ENCODE results near the gene CDH23.

The CDH23 gene

DNA sequence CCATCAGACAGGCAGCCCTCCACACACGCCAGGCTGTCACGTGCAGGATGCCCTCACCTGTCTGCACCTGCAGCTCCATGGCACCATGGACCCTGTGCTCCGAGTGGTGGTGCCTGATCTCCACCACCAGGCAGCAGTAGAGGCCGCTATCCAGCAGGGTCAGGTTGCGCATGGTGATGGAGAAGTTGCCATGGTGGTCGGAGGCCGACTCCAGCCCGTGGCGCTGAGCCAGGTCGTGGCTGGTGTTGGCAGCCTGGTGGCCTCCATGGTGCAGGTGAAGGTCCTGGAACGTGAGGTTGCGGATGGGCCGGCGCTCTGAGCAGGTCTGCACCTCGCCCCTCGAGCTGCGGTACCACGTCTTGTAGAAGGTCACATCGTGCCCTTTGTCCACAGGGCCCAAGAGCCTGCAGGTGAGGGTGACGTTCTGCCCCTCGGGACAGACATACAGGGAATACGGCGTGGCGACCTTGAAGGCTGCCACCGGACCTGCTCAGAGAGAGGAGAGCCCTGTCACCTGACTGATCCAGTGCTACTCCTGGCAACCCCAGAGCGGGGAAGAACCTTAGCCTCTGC is 364.9 kb downstream of the CDH23 start:
- peaks cover 26 to 40% of the 10 kb centered on the region in 2 donors for H3K36me3 ChIP-seq (ENCODE audit: control insufficient read depth in 2 of 2, insufficient read depth in 2 of 2, low read length in 2 of 2)
- no peak overlapping the region for H3K4me3 ChIP-seq (ENCODE audit: low read length in 2 of 2)
- H3K9ac ChIP-seq (ENCODE audit: low read depth in 1 of 2, low read length in 2 of 2): no peak overlapping the region
- H3K27me3 ChIP-seq (ENCODE audit: control insufficient read depth in 2 of 2, insufficient read depth in 2 of 2, low read length in 2 of 2): no peaks in the 10 kb centered on the region
- peaks cover 37 to 39% of the 10 kb centered on the region in 2 donors for H3K4me1 ChIP-seq (ENCODE audit: control insufficient read depth in 2 of 2, insufficient read depth in 2 of 2, low read length in 2 of 2)
- H3K27ac ChIP-seq (ENCODE audit: low read depth in 2 of 2, low read length in 2 of 2): no peak overlapping the region
- no peaks in the 10 kb centered on the region for H3K9me3 ChIP-seq (ENCODE audit: control insufficient read depth in 2 of 2, low read length in 2 of 2)

DNA sequence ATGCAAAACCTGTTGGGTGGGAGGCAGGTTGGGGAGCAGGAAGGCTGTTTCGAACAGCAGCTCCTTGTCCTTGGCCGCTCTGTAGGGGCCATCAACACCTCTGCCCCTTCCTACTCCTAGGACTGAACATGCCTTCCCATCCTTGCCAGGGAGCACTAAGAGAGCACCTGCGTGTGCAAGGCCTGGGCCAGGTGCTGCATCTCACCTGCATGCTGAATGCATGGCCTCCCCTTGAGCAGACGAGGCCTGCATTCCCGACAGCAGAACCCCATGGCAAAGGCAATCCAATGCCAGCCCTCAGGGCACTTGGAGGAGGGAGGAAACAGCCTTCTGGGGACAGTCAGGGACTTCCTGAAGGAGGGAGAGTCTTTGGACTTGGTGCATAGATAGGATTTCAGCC is 365.6 kb downstream of the CDH23 start:
- H3K4me3 ChIP-seq (ENCODE audit: low read length in 2 of 2): no peak overlapping the region
- peaks cover 26 to 40% of the 10 kb centered on the region in 2 donors for H3K36me3 ChIP-seq (ENCODE audit: control insufficient read depth in 2 of 2, insufficient read depth in 2 of 2, low read length in 2 of 2)
- peaks cover 39 to 44% of the 10 kb centered on the region in 2 donors for H3K4me1 ChIP-seq (ENCODE audit: control insufficient read depth in 2 of 2, insufficient read depth in 2 of 2, low read length in 2 of 2)
- peak overlapping the region in 1 of 2 donors; percentile 5 for H3K9ac ChIP-seq (ENCODE audit: low read depth in 1 of 2, low read length in 2 of 2)
- H3K9me3 ChIP-seq (ENCODE audit: control insufficient read depth in 2 of 2, low read length in 2 of 2): no peaks in the 10 kb centered on the region
- no peaks in the 10 kb centered on the region for H3K27me3 ChIP-seq (ENCODE audit: control insufficient read depth in 2 of 2, insufficient read depth in 2 of 2, low read length in 2 of 2)
- H3K27ac ChIP-seq (ENCODE audit: low read depth in 2 of 2, low read length in 2 of 2): no peak overlapping the region

DNA sequence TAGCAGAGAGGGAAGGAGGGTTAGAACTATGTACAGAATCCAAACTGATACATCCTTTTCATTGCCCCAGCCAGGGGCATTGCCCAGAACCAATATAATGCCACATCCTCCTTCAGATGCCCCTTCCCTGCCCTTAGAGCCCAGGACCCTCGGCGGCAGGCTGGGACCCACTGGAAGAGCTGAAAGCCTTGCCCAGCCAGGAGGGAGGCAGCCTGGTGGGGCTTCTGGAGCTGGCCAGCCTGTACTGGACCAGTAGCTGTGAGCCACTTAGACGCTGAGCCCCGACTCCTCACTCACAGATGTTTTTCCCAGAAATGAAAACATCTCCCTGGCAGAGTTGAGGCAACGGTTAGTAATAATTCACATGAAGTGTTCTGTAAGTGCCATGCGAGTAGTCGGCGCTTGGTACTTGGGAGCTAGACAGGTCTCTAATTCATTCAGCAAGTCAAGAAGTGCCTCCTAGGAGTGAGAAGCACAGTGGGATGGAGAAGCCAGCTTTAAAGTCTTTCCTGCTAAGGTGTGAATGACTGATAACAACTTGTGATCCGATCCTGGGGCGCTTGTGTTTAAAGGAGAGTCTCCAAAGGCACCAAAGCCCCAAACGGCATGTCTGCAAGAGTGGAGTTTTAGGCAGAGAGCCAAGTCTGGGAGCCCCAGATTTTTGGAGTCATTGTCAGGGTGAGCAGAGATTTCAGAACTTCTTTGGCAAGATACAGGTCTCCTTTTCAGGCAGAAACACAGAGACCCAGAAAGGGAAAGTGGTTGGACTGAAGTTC is 366.8 kb downstream of the CDH23 start:
- Histone ChIP-seq H3K27me3 (ENCODE audit: control insufficient read depth in 2 of 2, insufficient read depth in 2 of 2, low read length in 2 of 2) (no peaks in the 10 kb centered on the region), H3K9ac (ENCODE audit: low read depth in 1 of 2, low read length in 2 of 2) (no peak overlapping the region), H3K9me3 (ENCODE audit: control insufficient read depth in 2 of 2, low read length in 2 of 2) (no peaks in the 10 kb centered on the region), H3K27ac (ENCODE audit: low read depth in 2 of 2, low read length in 2 of 2) (no peak overlapping the region), H3K4me1 (ENCODE audit: control insufficient read depth in 2 of 2, insufficient read depth in 2 of 2, low read length in 2 of 2) (peaks cover 51 to 54% of the 10 kb centered on the region in 2 donors), H3K36me3 (ENCODE audit: control insufficient read depth in 2 of 2, insufficient read depth in 2 of 2, low read length in 2 of 2) (peaks cover 18 to 34% of the 10 kb centered on the region in 2 donors), H3K4me3 (ENCODE audit: low read length in 2 of 2) (no peak overlapping the region)

GRCh38 chr10:71765176-71765904 is 368.6 kb downstream of the CDH23 start:
- peaks cover 15 to 30% of the 10 kb centered on the region in 2 donors for H3K36me3 ChIP-seq (ENCODE audit: control insufficient read depth in 2 of 2, insufficient read depth in 2 of 2, low read length in 2 of 2)
- peaks cover 64 to 65% of the 10 kb centered on the region in 2 donors for H3K4me1 ChIP-seq (ENCODE audit: control insufficient read depth in 2 of 2, insufficient read depth in 2 of 2, low read length in 2 of 2)
- peak overlapping the region in 1 of 2 donors; percentile 21 for H3K9ac ChIP-seq (ENCODE audit: low read depth in 1 of 2, low read length in 2 of 2)
- no peak overlapping the region for H3K4me3 ChIP-seq (ENCODE audit: low read length in 2 of 2)
- H3K9me3 ChIP-seq (ENCODE audit: control insufficient read depth in 2 of 2, low read length in 2 of 2): no peaks in the 10 kb centered on the region
- H3K27ac ChIP-seq (ENCODE audit: low read depth in 2 of 2, low read length in 2 of 2): peak overlapping the region; percentile 97
- H3K27me3 ChIP-seq (ENCODE audit: control insufficient read depth in 2 of 2, insufficient read depth in 2 of 2, low read length in 2 of 2): no peaks in the 10 kb centered on the region

GRCh38 chr10:71765906-71766716 is 369.4 kb downstream of the CDH23 start:
- Histone ChIP-seq H3K9ac (ENCODE audit: low read depth in 1 of 2, low read length in 2 of 2) (peak overlapping the region; percentile 65 to 74), H3K9me3 (ENCODE audit: control insufficient read depth in 2 of 2, low read length in 2 of 2) (no peaks in the 10 kb centered on the region), H3K27ac (ENCODE audit: low read depth in 2 of 2, low read length in 2 of 2) (peak overlapping the region; percentile 97), H3K4me3 (ENCODE audit: low read length in 2 of 2) (peak overlapping the region in 1 of 2 donors; percentile 45), H3K27me3 (ENCODE audit: control insufficient read depth in 2 of 2, insufficient read depth in 2 of 2, low read length in 2 of 2) (no peaks in the 10 kb centered on the region), H3K4me1 (ENCODE audit: control insufficient read depth in 2 of 2, insufficient read depth in 2 of 2, low read length in 2 of 2) (peaks cover 66 to 69% of the 10 kb centered on the region in 2 donors), H3K36me3 (ENCODE audit: control insufficient read depth in 2 of 2, insufficient read depth in 2 of 2, low read length in 2 of 2) (peaks cover 8 to 24% of the 10 kb centered on the region in 2 donors)

DNA sequence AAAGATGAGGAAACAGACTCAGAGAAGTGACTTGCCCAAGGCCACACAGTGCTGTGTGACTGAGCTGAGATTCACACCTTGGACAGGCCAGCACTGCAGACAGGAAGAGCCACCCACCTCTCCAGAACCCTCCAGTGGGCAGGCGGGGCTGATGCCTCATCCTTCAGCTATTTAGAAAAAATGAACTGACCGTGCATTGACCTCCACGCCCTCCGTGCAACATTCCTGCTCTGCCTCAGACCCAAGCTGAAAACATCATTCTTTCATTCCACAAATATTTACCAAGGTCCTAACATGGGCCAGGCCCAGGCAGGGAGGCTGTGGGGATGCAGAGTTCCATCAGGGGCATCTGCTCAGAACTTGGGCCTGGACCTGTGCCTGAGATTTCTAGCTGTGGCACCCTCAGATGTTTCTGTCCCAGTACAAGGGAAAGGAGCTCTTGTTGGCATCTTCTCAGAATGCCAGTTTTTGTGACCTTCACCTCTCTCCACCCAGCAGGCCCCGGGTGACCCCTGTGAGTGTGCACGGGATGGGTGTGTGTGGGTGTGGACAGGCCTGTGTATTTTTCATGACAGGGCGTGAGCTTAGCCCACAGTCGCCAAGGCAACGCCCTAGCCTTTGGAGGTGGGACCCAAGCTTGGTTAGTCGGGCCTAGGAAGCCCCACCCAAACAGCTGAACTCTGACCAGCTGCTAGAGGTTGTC is 370.1 kb downstream of the CDH23 start:
- Histone ChIP-seq H3K4me1 (ENCODE audit: control insufficient read depth in 2 of 2, insufficient read depth in 2 of 2, low read length in 2 of 2) (peaks cover 70 to 73% of the 10 kb centered on the region in 2 donors), H3K27me3 (ENCODE audit: control insufficient read depth in 2 of 2, insufficient read depth in 2 of 2, low read length in 2 of 2) (no peaks in the 10 kb centered on the region), H3K4me3 (ENCODE audit: low read length in 2 of 2) (peak overlapping the region in 1 of 2 donors; percentile 45), H3K9ac (ENCODE audit: low read depth in 1 of 2, low read length in 2 of 2) (peak overlapping the region; percentile 65 to 74), H3K9me3 (ENCODE audit: control insufficient read depth in 2 of 2, low read length in 2 of 2) (no peaks in the 10 kb centered on the region), H3K36me3 (ENCODE audit: control insufficient read depth in 2 of 2, insufficient read depth in 2 of 2, low read length in 2 of 2) (peaks cover 2 to 16% of the 10 kb centered on the region in 2 donors), H3K27ac (ENCODE audit: low read depth in 2 of 2, low read length in 2 of 2) (peak overlapping the region; percentile 97)

- Histone ChIP-seq H3K27ac (ENCODE audit: low read depth in 2 of 2, low read length in 2 of 2) (peak overlapping the region; percentile 97), H3K4me1 (ENCODE audit: control insufficient read depth in 2 of 2, insufficient read depth in 2 of 2, low read length in 2 of 2) (peaks cover 75 to 77% of the 10 kb centered on the region in 2 donors), H3K36me3 (ENCODE audit: control insufficient read depth in 2 of 2, insufficient read depth in 2 of 2, low read length in 2 of 2) (peaks cover 2 to 15% of the 10 kb centered on the region in 2 donors), H3K27me3 (ENCODE audit: control insufficient read depth in 2 of 2, insufficient read depth in 2 of 2, low read length in 2 of 2) (no peaks in the 10 kb centered on the region), H3K9me3 (ENCODE audit: control insufficient read depth in 2 of 2, low read length in 2 of 2) (no peaks in the 10 kb centered on the region), H3K9ac (ENCODE audit: low read depth in 1 of 2, low read length in 2 of 2) (peak overlapping the region; percentile 65 to 74), H3K4me3 (ENCODE audit: low read length in 2 of 2) (peak overlapping the region; percentile 28 to 45)
Observed at GRCh38 chr10:71767420-71768035, 370.8 kb downstream of the CDH23 start.

- Histone ChIP-seq H3K9ac (ENCODE audit: low read depth in 1 of 2, low read length in 2 of 2) (peak overlapping the region; percentile 29 to 74), H3K4me3 (ENCODE audit: low read length in 2 of 2) (peak overlapping the region; percentile 34 to 92), H3K27ac (ENCODE audit: low read depth in 2 of 2, low read length in 2 of 2) (peak overlapping the region; percentile 97), H3K27me3 (ENCODE audit: control insufficient read depth in 2 of 2, insufficient read depth in 2 of 2, low read length in 2 of 2) (no peaks in the 10 kb centered on the region), H3K36me3 (ENCODE audit: control insufficient read depth in 2 of 2, insufficient read depth in 2 of 2, low read length in 2 of 2) (peaks cover 2 to 8% of the 10 kb centered on the region in 2 donors), H3K4me1 (ENCODE audit: control insufficient read depth in 2 of 2, insufficient read depth in 2 of 2, low read length in 2 of 2) (peaks cover 85 to 88% of the 10 kb centered on the region in 2 donors), H3K9me3 (ENCODE audit: control insufficient read depth in 2 of 2, low read length in 2 of 2) (no peaks in the 10 kb centered on the region)
Observed at GRCh38 chr10:71769279-71769823, 372.6 kb downstream of the CDH23 start.
